CD4-positive, alpha-beta T cell treated with Interleukin-4 for 4 hours (primary cell): ENCODE measurements around the gene ANKS1B.
"Not testable (repeated sequence)": the region's sequence is repeated elsewhere in the genome, so short reads cannot be mapped to it uniquely, and the experiment has no call there.

Experiments used
- DNase-seq: peaks from one replicate; pipeline ENCODE4 v3.0.0-alpha.2; 2020

Gene ANKS1B

DNA sequence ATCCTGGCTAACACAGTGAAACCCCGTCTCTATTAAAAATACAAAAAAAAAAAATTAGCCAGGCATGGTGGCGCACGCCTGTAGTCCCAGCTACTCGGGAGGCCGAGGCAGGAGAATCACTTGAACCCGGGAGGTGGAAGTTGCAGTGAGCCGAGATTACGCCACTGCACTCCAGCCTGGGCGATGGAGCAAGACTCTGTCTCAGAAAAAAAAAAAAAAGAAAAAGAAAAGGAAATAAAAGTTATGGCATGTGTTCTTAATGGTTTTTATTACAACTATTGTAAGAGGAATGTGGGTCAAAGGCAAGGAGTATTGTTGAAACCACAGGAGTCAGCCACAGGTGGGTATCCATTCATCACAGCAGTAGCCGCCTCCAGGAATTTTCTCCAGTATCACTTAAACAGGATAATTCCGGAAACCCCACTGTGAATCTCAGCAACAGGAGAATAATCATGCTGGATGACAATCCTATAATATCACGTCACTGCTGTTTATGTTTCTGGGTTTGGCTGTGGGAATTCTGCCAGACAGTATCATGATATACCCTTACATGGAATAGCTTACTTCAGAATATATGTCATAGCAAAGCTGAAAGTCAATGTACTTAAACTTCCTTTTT, 1147.5 kb downstream of the ANKS1B start:
- DNase-seq, result not testable (repeated sequence)

DNA sequence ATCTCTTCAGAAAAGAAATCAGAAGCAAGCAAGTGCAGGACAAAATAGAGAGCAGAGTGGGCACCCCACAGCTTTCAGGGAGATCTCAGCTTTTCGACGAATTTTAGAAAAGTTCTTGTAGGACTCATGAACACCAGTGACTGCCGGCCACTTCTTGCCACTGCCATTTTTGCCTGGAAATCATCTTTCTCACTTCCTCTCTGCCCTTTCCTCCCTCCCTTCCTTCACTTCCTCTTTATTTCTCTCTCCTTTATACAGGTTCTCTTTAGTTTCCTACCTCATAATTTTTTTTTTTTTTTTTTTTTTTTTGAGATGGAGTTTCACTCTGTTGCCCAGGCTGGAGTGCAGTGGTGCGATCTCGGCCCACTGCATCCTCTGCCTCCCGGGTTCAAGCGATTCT, 1154.1 kb downstream of the ANKS1B start:
- no peak for DNase-seq

DNA sequence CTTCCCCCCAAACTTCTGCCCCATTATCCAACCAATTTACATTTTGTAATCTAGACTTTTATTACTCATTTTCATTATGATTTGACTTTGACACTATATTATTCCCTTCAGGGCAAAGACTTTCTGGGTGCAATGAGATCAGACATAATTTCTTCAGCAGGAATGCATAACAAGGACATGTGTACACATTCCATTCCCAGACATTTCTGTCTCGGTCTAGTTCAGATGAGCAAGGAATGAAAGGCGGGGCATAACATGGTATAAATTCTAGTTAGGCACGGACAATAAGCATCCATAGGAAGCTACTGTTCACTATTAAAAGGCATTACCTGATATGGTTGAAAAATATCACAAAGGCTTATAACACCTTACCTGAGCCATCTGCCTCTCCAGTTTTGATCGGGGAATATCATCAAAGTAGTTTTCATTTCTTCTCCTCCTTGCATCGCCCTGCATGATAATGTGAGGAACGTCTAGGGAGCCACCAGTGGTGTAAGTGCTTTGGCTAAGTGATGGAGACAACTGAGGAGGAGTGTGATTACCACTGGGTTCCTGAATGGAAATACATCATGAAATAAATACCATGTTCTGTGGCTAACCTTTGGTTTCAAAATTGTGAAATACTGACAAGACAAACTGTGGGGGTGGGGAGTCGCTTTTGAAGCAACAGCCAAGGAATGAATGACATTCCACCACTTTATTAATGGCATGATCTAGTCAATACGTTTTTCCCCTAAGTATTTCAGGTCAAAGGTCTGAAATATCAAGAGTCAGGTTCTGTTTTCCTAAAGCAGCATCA, 1155.7 kb downstream of the ANKS1B start:
- no peak for DNase-seq

DNA sequence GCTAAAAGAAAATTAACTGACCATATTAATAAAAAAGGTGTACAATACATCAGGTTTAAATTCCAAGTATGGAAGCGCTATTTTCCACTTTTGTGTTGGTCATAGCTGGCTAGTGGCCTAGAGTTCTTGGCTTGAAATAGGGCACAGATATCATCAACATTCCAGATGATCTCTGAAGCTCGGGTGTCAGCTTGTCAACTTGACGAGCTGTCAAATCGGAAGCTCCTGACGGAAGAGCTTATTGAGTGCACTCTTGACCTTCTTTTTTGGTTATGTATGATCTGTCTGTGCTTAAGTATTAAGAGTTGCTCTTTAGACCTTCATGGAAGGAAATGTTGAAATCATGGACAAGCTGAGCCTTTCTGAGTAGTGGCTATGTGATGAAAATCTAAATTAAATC, 1161.7 kb downstream of the ANKS1B start:
- DNase-seq, result no peak

DNA sequence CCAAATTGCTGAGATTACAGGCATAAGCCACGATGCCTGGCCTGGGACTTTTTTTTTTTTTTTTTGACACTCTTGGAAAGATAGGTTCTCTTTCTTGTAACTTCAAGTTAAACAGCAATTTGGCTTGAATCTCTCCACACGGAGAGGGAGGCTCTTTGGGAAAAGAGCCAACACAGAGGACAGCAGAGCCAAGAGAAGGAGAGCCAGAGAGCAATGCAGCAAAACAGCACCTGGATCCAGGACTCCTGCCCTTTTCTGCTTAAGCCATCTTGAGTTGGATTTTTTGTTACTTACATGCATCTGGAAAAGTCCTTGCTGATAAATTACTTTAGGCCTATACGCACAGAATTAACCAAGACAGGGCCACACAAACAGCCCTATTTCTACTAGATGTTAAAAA, 1162.9 kb downstream of the ANKS1B start:
- DNase-seq, result no peak

DNA sequence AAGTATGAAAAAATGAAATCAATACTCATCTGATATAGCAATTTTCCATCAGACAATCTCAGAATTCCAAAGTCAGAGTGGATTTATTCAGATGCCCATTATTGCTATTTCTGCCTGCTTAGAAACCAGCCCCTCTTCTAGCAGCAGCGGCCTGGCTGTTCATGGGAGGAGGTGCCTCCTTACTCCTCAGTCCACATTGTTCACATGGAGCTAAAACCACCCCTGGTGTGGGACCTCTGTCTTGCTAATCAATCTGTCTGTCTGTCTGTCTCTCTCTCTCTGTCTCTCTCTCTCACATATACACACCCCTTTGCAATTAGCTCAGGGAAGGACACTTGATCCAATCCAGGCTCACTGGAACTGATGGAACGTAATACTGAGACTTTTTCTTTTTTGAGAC, 1163.5 kb downstream of the ANKS1B start:
- no peak for DNase-seq

DNA sequence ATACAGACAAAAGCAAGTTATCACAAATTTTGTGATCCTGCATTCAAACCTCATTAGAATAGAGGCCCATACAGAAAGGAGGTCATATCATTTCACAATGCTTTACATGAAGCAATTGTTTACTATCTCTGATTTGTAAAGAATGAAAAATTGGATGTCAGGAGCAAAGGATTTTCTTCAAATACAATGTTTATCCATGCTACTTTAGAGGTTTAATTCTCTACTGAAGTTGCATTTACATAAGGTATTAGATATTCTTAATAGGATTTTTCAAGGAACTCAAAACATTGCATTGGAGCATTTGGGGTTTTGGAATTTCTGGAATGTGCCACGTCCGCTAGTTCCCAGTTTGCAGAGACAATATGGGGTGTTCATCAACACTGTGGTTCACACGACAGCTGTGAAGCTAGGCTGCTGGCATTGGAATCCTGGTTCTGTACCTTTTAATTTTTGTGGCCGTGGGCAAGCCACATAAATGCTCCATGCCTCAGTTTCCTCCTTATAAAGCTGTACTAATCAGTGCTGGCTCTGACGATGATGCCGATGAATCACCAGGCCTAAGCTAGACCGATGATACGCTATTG, 1164.8 kb downstream of the ANKS1B start:
- DNase-seq, result no peak

DNA sequence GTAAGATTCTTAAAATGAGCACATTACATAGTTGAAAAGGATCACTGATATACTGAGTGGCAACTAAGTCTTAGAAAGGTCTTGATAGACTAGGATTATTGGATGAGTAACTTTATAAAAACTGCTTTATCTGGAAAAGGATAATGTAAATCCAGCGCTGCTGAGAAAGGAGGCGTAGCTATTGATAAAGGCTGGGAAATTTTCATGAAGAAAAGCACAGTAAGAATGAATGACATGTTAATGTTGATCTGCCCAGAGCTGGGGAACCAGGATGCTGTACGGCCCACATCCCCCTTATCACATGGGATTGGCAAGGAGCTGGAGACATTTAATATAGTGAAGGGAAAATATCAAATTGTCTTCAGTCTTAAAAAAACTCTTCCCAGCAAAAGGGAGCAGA, 1165.7 kb downstream of the ANKS1B start:
- no peak for DNase-seq

DNA sequence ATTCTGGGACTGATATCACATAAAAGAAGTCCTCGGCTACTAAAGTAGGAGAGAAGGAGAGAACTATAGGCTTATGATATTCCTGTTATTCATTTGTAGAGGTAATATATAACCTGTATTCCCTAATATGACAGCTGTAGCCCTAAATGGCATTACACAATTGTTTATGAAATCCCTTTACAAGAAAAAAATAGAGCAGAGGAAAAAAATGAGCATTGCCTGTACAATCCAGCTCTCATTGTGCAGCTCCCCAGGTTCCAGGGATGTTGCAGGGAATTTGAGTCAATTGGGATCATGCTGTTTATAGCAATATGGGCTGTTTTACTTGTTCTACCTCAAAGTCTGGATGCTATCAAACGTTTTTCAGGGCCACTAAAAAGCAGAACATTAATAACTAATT, 1166.5 kb downstream of the ANKS1B start:
- no peak for DNase-seq

DNA sequence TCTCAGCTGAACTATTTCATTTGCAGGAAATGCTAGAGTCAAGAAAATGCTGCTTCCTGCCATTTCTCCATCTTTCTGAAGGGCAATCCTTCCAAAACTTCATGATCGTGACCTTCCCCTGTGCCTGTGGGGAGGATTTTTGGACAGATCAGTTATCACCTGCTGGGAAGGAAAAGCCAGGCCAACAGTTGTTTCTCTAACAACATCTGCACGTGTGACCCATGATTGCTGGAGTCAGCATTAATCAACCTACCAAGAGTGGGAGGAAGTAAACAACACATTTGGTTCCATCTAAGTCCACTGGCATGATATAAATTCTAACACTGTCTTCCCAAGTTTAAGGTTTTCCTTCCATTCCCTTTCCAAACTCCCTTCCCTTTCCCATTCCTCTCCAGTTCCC, 1167.0 kb downstream of the ANKS1B start:
- DNase-seq, result no peak

DNA sequence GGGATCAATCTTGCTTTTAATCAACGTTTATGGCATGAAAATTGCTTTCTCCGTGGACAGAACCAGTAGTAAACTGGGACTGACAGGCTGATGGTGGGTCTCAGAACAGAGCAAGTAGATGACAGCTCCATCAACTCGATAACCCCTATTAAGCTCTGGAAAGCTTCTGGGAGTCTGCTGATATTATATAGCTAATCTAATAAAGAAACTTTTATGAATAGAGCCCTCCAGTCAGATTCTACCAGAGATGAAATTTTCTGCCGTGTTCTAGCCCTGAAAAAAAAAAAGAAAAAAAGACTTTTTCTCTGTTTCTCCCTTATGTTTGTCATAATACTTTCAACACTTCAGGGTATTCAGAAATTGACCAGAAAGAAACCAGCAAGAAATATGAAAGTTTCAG, 1168.0 kb downstream of the ANKS1B start:
- DNase-seq, result no peak

DNA sequence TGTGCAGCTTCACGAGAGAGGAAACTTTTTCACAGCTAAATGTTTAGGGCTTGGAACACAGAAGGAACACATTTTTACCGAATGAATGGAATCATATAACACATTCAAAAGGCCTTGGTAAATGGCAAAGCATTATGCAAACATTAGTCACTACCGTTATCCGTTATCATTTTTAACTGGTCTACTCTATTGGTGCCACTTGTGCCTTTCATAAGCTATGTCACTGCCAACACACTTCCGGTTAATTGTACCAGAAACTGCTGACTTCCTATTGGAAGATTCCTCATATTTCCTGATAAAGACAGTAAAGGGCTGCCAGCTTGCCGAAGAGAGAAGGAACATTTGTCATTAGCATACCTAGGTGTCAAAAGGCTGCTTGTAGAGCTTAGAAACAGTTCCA, 1170.5 kb downstream of the ANKS1B start:
- no peak for DNase-seq

DNA sequence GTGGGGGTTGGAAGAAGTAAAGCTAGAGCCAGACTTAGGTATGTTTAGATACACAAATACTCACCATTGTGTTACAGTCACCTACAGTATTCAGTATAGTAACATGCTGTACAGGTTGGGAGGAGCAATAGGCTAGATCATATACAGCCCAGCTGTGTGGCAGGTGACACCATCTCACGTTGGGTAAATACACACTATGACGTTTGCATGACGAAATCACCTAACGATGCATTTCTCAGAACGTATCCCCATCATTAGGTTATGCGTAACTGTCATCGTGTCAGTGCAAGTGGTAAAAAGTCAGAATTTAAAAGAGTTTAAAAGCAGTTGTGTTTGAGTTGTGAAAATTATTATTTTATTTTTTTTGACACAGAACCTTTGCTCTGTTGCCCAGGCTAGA, 1172.5 kb downstream of the ANKS1B start:
- DNase-seq, result no peak

DNA sequence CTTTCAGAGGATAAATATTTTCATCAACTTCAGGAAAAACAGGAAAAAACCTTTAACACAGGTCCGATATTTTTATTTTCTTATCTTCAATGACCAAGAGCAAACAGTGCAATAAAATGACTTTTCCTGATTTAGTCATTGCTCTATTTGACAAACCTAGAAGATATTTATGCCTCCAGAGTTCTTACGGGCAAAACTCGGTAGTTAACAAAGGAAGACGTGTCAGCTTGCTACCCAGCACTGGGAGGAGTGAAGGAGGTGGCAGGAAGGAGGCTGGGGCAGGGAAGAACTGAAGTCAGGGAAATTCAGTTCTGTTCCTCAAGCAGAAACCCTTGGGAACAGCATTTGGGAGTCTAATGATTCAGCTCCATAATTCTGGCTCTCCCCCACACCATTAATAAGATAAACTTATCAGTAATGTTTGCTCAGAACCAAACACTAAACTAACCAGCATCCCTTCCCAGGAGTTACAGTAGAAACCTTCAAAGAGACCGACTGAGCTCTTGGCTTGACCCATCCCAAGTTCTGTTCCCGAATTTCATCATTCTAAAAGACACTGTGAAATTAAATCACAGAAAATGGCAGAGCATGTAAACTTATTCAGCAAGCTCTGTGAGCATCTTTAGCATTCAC, 1176.4 kb downstream of the ANKS1B start:
- no peak for DNase-seq

DNA sequence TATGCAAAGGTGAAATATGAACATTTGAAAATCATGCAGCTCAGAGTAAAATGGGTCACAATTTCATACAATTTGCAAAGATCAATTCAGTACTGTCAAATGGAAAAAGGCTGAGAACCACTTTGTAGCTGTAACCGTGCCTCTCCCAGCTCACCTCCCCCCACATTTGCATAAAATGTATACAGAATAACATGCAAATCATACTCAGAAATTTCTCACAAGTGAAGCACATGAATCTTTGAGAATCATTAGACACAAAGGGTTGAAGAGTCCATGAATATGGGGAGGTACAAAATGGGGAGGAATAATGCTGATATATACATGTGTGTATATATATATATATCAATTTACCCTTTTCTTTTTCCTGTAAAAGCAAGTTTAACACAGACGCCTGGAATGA, 1177.5 kb downstream of the ANKS1B start:
- DNase-seq, result no peak

DNA sequence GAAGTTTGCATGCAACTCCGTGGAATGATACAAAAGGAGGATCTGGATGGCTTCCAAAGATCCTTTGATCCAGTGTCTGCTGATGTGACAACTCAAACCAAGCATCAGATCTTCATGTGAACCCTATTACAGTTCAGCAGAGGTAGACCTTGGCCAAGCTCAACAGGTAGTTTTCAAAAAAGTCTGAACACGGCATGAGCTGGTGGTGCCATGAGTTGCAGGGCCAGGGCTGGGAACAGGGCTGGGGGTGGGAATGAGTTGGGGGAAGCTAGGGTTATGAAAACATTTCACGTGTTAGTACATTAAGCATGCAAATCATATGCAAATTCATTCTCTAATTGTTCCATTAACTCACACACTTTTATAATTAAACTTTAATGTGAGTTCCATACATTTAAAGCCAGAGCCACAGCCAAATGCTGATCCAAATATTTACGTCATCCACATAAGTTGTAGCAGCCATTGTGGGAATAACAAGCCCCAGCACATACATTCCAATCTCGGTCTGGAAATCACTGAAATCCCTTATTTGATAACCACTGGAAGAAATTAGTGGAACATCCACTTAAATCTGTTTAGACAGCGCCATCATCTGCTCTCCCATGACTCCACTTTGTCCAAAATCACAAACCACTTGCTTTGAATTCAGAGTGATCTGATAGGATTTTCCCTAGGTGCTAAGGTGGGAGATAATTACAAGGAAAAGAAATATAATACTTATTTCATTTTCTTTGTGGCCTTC, 1181.1 kb downstream of the ANKS1B start:
- DNase-seq, result no peak

DNA sequence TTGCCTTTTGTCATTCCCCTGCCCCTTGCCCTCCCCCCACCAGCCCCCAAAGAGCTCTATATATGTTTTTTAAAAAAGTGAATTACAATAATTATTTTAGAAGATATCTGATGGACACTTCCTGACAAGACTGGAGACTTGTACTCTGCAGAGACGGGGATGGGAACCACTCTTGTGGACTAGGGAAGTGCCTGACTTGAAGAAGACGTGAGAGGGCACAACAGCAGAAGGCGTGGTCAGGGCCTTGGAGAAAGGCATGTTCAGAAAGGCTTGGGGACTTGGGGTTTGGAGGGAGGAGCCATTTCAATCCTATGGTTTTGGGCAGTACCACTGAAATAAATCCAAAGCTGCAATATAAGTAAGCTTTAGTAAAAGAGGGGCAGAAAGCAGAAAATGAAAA, 1184.9 kb downstream of the ANKS1B start:
- DNase-seq, result no peak

DNA sequence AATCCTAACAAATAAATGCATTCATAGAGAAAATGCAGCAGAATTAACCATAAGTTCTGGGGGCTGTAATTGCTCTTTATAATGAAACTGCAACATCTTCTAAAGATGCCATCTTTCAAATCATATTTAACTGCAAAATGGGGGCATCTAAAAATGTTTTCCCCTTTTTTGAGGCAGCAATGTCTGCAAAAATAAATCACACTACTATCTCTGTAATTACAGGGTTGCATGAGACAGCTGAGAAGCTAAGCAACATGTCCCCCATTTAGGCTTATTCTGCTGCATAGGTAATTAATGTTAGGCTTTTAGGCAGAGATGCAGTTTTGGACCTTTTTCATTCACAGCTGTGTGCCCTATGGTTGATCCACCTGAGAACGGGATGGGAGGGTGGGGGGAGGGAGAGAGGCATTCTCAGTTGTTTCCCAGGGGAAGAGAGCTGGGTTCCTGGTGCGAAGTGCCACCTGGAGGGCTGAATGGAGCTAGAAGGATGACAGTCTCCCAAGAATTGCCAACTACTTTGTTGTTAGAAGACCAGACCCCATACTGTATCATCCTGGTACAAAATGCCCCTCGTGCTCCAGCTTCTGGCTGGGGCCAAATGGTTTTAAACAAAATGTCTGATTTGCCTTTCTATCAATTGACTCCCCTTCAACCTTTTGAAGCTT, 1185.5 kb downstream of the ANKS1B start:
- DNase-seq, result no peak

DNA sequence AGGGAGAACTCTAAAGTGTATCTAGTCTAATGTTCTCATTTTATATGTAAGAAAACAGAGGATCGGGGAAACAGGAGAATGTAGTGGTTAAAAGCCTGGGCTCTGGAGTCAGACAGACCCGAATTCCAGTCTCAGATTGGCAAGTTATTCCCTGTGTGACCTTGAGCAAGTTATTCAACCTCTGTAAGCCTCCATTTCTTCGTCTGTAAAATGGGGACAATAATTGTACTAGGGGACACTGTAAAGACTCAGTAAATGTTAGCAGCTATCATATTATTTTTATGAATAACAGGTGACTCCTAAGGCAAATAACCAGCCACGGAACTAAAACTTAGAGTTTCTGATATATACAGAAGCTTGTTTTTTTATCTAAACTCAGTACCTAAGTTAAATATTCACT, 1187.5 kb downstream of the ANKS1B start:
- DNase-seq, result no peak

DNA sequence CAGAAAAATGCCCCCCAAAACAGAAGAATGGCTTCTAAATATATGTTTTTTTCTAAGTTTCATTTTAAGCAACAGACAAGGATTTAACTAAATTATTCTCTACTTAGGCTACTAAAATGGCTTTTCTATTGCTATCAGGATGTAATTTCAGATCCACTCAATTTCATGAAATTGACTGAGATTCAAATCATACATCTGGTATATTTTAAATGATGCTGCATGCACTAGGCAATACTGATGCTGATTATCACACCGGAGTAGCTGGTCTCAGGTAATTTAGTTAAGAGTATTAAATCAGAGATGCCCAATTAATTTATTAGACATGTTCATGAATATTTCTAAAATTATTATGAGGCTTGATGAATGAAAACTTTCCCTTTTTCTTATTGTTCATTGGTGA, 1188.0 kb downstream of the ANKS1B start:
- DNase-seq, result no peak

DNA sequence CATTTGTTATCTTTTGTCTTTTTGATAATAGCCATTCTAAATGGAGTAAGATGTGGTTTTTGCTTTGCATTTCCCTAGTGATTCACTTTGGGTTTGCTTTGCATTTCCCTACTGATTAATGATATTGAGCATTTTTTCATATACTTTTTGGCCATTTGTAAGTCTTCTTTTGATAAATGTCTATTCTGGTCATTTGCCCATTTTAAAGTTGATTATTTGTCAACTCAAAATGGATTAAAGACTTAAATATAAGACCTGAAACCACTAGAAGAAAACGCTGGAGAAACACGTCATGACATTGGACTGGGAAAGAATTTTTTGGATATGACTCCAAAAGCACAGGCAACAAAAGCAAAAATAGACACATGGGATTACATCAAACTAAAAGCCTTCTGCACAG, 1191.6 kb downstream of the ANKS1B start:
- no peak for DNase-seq

DNA sequence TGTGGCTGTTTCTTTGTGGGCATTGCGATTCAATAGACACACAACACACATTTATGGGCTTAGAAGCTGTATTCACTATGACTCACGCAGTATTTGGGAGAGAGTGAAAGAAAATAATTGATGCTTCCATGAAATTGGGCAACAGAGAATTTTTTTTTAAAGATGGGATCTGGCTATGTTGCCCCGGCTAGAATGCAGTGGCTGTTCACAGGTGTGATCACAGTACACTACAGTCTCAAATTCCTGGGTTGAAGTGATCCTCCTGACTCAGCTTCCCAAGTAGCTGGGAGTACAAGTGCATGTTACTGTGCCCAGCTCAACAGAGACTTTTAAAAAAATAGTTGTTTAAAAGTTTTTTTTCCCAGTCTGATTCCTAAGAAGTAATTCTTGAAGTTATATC, 1193.3 kb downstream of the ANKS1B start:
- no peak for DNase-seq

DNA sequence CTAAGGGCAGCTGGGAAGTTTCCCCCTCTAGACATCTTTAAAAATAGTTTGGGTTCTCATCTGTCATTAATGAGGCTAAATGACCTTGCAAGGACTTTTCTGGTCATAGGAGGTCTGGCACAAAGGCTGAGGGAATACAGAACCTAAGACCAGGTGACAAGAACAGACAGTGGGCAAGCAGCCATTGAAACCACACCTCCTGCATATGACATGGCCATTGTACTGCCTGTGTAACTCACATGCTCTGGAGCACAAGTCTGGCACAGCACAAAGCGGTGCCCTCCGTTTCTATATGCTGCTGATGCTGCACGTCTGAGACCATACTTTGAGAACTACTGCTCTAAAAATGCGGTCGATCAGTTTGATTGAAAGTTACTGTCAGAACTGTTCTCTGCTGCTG, 1196.3 kb downstream of the ANKS1B start:
- DNase-seq, result no peak
